Activated CD4-positive, alpha-beta T cell treated with anti-CD3 and anti-CD28 coated beads for 48 hours (primary cell): ENCODE results near the gene LRRC25.

ENCODE experiments used
- DNase-seq: peaks from one replicate; pipeline ENCODE4 v3.0.0-alpha.2; 2020

The LRRC25 gene

DNA sequence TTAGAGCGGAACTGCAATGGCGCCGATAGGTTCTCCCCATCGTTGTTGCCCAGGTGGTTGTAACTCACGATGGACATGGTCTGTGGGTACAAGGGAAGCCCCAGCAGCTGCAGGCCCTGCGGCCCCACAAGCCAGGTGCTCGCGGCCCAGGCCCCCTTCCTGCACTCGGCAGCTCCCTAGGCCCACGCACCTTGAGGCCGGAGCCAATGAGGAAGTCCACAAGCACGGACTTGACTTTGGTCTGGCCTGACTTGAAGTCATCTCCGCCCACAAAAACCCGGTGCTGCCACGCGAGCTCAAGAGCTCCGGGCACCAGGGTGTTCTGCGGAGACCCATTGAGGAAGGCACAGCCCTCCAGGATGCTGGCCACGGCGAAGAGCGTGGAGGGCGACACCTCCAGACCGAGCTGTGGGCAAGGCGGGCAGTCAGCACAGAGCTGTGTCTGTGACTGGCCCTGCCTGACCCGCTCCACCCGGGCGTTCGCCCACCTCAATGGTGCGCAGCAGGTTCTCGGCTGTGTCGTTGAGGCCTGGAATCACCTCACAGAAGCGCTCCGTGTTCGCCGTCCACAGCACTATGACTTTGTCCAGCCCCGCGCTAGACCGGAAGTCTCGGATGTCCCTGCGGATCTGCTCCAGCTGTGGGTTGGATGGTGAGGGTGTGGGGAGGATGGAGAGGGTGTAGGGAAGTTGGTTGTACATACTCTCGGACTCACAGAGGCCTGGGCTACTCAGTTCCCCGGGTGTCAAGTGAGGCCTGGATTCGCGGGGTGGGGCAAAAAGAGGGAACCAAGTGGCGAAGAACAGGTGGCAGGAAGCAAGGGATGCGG lies 38.6 kb upstream of the LRRC25 start:
- DNase-seq = no peak

DNA sequence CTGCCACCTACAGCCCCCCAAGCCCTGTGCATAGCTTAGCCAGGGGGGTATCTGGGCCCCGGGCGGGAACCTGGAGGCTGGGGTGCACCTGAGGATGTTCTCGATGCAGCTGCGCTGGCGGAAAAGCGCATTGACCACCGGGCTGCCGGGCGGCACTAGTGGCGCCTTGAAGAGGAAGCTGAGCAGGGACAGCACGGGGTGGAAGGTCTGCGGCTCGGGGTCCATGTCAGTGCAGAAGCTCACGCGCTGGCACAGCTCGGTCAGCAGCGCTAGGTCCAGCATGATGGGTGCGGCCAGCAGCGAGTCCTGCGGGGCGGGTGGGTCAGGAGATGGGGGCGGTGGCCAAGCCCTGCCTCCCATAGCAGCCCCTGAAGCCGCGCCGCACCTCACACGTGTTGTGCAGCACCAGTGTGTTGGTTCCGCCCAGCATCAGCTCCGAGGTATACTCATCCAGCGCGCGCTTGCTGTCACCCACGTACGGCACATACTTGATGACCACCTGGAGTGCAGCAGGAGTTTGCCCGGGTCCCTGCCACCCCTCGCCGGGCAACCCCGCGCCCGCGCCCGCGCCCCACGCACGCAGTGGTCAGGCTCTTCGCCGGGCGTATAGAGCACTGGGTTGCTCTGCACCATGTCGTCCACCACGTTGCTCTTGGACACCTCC lies 37.9 kb upstream of the LRRC25 start:
- DNase-seq = no peak

DNA sequence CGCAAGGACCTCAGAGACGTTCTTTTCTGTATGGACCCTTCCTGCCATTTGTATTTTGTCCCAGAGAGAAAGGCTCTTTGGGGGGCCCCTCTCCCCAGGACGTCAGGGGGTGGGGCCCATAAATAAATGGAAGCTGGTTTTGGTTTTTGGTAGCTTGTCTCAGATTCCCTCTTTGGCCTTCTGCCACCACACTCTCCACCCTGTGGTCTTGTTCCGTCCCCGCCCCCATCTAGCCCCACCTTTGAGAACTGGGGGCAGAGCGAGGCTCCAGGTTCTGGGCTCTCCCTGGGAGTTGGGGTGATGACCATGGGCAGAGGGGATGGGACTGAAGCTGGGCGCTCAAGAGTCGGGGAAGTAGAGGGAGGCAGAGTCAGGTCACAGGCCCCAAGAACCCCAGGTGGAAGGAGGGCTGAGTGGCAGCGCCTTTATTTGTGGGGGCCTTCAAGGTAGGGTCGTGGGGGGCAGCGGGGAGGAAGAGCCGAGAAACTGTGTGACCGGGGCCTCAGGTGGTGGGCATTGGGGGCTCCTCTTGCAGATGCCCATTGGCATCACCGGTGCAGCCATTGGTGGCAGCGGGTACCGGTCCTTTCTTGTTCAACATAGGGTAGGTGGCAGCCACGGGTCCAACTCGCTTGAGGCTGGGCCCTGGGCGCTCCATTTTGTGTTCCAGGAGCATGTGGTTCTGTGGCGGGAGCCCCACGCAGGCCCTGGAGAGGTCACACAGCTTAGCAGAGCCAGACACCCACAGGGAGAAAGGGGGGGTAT lies 37.2 kb upstream of the LRRC25 start:
- DNase-seq = no peak

DNA sequence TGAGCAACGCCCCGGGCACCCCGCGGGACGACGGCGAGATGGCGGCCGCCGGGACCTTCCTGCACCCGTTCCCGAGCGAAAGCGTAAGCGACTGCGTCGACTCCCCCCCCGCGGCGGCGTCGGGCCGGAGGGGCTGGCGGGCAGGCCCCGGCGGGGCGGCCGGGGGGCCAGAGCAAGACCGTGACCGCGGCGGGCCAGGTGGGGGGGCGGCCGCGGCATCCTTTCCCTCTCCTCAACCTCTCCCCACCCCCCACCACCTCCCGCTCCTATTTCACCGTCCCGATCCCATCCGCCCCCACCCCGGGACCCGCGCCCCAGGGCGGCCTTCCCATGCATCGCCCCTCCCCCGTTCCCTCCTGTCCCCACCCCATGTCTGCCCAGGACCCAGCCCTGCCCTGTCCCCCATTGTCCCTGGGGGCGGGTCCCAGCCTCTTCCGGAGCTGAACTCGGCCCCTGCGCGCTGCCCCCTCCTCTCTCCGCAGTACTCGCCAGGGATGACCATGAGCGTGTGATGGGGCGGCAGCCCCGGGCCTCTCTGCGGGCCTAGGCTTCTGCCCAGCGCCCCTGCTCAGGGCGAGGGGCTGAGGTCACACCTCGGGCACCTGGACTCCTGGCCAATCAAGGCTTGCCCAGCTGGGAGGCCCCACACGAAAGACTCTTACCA lies 36.4 kb upstream of the LRRC25 start:
- no peak for DNase-seq

DNA sequence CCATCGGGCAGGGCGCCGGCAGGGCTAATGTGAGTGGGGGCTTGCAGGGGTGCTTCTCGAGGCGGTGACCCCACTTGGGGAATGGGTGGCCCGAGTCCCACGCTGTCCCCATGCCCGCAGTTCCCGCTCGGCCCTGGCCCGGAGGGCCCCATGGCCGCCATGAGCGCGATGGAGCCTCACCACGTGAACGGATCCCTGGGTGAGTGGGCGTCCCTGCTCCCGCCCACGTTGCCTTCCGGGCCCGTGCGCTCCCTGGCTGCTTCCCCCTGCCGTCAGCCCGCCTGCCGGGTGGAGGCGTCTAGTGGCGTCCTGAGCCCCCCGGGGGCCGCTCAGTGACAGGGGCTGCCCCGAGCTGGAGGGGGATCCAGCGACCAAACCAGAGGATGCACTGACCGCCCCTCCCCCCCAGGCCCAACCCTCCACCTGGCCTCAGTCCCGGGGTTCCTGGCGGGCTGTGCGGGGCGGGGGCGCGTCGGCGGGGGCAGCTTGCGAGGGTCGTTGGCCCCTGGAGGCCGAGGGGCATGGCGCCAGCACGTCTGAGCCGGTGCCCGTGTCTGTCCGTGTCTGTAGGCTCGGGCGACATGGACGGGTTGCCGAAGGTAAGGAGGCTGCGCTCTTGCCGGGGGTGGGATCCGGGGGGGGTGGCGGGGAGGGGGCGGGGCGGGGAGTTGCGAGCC lies 35.7 kb upstream of the LRRC25 start:
- no peak for DNase-seq

DNA sequence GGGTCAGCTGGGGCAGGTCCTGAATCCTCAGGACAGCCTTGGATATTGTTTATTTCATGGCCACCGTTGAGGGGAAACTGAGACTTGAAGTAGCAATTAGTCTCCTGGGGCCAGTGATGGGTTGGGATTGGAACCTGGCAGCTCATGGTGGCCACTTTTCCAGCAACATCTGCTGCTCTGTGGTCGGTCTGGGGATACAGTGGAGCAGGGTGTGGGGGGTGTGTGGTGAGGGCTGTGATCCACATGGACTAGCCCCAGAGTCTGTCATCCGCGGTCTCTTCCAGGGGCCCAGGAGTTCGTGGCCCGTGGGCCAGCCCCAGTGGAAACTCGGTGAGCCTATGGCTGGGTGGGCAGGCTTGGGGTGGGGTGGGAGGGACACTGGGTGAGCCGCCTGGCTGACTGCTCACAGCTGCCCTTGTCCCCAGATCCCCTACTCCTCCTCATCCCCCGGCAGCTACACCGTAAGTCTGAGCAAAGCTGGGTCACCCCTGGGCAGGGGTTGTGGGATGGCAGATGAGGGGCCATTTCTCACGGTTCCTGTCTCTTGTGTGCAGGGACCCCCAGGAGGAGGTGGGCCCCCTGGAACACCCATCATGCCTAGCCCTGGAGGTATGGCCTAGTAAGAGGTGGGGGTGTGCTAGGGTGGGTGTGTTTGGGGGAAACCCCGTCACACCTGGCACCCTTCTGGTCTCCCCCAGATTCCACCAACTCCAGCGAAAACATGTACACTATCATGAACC lies 35.0 kb upstream of the LRRC25 start:
- no peak for DNase-seq

DNA sequence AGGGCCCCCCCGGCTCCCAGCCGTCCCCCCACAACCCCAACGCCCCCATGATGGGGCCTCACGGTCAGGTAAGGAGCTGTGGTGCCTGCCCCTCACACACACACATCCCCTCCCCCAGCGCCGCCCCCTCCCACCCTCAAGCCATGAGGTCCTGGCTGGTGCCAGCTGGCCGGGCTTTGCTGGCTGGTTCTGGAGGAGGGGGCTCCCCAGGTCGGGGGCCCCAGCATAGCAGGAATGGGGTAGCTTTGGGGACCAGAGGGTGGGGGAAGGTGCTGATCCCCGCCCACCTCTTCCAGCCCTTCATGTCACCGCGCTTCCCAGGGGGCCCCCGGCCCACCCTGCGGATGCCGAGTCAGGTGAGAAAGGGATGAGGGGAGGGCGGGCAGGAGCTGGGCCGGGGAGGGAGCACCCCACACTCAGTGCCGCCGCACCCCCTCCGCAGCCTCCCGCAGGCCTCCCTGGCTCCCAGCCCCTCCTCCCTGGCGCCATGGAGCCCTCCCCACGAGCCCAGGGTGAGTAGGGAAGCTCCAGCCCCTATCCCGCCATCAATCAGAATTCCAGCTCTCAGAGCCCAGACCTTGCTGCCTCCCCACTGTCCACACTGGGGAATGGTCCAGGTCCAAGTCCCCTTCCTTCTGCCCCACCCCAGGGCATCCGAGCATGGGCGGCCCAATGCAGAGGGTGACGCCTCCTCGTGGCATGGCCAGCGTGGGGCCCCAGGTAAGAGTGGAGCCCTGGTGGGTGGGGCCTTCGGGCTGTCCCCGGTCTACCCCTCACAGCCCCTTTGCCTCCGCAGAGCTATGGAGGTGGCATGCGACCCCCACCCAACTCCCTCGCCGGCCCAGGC lies 34.2 kb upstream of the LRRC25 start:
- DNase-seq = no peak

DNA sequence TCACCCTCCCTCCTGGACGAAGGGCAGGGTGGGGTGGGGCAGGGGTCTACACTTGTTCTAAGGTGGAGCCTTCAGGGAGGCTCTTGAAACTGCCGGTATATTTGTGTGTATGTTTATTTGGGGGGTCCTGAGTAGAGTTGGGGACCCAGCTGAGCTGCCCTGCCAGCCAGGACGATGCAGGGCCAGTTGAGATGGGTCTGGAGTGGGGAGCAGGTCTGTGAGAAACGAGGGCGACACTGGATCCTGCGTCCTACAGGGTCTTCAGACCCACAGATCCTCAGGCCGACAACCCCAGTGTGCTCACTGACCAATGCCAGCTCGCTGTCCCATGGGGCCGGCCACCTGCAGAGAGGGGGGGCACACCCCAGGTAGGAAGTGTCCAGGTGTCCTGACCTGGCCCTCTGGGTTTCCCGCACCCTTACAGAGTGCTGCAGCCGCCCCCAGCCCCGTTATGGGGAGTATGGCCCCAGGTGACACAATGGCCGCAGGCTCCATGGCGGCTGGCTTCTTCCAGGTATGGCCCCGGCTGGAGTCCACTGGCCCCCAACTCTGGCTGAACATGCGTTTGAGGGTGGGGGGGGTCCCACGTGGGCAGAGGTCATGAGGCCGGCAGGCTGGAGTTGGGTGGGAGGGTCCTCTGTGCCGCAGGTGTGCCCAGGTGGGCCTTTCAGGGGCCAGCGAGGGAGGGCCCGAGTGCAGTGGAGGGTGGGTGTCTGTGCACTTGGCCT lies 33.2 kb upstream of the LRRC25 start:
- DNase-seq = no peak

DNA sequence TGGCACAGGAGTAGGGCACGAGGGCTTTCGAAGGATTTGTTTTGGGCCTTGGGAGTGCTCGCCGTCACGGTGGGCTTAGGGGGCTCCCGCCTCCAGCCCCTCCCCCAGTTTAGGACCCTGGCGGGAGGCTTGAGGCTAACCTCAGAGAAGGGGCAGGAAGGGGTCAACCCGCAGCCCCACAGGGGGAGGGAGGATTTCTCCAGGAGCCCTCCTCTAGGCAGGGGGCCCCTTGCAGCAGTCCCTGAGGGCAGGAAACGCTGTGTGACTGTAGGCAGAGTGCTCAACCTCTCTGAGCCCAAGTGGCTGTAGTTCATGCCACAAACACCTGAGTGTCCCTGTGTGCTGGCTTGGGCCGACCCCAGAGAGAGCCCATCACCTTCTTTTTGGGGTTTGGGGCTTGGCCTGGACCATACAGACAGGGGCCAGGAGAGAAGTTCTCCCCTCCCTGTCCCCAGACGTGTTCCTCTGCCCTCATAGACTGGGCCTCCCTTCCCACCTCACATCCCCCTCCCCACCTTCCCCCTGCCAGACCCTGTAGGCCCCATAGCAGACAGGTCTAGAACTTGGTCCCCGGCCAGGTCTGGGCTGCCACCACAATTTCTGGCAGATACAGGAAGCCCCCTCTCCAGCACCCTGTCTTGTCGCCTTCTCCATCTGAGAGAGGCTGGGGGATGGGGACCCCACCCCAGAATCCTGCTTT lies 32.4 kb upstream of the LRRC25 start:
- no peak for DNase-seq

DNA sequence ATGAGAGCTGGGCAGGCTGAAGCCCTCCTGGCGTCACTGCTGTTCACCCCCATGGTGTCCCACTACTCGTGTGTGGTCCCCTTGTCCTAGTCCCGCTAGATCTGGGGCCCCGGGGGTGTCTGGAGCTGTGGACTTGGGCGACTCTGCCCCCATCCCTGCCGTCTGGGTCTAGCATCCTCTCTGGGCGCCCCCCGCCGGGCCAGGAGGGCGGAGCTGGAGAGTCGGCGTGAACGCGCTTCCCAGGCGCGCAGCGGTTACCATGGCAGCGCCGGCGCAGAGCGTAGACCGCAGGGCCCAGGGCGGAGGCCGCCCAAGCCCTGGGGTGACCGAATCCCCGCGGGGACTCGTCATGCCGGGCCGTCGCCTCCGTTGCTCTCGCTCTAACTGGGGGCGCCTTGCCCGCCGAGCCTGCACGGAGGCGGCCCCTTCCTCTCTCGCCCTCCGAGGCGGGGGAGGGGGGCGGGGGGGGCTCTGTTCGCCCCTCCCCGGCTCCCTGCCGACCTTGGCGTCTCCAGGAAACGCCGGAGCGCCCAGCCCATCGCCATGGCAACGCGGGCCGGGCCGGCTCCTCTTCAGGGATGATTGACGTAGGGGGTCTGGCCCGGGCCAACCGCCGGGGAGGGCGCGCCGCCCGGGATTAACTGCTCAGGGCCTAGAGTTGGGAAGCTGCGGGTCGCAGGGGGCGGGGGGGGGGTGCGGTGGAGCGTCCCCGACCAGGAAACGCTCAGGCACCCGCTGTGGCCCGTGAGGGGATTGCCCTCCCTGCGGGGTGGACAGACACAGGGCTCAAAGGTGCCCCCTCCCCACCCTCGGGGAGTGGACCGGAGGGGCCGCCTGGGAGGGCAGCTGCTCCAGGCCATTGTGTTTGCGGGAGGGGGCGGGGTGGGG lies 31.6 kb upstream of the LRRC25 start:
- DNase-seq = peak; percentile 81

DNA sequence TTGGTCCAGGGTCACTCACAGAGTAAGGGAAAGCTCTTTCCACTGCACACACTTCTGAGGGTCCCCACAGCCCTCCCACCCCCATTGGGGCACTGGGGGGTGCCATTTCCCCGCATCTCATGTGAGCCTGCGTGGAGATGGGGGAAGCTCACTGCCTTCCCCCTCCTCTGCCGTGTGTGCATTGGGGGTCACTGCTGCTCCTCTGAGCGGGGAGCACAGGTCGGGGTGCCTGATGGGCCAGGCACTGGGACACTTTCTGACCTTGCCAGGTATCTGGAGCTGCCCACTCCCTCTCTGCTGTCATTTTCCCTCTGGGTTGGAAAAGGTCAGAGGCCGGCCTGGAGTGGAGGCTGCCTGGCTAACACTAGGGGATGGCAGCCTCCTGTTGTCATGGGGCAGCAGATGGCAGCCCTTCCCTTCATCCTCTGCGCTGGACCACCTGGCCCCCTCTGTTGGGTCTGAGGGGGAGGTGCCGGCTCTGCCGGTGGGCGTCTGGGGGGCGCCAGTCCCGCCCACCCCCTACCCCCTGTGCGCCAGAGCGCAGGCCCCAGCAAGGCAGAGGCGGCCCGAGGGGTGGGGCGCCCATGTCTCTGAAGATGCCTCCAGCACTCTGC lies 30.9 kb upstream of the LRRC25 start:
- no peak for DNase-seq

DNA sequence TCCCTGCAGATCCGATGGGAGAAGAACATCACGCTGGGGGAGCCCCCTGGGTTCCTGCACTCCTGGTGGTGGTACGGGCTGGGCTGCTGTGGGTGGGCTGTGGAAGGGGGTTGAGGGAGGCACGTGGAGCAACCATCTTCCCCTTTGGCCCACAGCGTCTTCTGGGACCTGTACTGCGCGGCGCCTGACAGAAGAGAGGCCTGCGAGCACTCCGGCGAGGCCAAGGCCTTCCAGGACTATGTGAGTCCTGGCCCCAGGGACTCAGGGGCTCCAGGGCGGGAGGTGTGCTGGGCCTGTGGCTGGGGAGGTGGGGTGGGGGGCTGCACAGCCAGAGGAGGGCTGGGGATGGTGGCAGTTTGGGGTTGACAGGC lies 30.3 kb upstream of the LRRC25 start:
- no peak for DNase-seq

DNA sequence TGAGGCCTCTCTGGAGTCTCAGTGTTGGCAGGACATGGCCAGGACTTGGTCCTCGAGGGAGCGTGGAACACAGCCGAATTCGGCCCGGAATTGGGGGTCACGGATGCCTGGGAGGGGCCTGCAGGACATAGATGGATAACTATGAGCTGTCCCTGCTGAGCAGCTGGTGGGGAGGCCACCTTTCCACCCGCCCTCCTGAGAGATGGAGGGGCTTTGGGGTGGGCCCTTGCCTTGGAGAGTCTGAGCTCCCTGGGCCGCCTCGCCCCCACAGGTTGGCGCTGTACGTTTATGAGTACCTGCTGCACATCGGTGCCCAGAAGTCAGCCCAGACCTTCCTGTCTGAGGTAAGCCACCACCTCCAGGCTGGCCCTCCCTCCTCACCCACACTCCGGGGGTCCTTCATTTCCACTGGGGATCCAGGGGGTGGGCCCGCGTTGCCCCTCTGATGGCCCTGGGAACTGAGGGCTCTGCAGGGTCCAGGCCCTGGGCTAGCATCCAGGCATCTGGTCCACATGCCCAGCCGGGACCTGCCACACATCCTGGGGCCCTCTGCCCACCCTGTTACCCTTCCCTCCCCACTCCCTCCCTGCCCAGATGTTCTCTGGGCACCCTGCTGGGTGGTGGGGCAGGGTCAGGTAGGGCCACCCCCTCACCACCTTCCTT lies 29.8 kb upstream of the LRRC25 start:
- DNase-seq = no peak

DNA sequence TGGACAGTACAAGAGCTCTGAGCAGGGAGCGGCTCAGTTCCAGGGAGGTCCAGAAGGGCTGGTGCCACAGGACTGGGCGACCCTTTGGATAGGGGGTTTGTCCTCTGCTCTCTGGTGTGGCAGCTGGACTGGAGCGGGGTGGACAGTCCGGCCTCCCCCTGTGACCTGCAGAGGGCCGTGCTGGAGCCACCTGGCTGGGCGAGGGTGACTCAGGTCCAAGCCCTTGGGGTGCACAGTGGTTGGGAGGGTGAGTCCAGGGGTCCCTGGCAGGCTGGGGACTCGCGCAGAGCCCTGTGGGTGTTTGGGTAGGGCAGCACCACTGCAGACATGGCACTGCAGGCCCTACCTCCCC lies 29.0 kb upstream of the LRRC25 start:
- no peak for DNase-seq

DNA sequence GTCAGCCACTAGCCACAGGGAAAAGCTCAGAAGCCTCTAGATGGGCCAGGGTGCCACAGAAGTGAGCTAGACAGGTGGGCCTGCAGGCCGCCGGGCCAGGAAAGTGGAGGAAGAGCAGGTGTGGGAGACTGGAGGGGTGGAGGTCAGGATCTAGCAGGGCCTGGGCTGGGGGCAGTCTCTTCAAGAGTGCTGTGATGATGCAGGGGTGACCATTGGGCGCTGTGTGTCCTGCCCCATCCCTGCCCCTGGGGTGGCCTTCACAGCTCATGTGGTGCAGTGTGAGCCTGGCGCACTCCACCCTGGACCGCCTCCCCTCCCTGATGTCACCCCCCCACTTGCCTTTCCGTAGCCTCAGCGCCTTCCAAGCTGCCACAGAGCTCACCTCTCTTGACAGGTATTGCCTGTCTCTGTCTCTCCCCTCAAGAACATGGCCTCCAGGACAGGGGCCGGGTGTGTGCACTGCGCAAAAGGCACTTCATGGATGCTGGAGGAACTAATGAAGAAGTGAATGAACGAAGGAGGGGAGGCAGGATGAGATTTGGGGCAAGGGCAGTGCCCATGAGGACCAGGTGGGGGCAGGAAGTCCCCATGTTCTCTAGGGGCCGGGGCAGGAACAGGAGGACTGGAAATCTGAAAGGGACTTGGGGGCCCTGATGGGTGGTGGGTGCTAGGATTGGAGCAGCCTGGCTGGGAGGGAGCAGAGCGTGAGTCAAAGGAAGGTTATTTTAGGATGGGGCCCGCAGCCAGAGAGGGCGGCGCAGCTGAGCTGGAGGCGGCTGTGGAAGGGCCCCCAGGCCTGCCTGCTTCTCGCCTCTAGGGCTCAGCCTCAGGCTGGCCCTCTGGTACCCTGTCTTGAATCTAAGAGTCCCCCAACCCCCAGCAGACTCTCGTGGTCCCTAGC lies 28.3 kb upstream of the LRRC25 start:
- DNase-seq = no peak

DNA sequence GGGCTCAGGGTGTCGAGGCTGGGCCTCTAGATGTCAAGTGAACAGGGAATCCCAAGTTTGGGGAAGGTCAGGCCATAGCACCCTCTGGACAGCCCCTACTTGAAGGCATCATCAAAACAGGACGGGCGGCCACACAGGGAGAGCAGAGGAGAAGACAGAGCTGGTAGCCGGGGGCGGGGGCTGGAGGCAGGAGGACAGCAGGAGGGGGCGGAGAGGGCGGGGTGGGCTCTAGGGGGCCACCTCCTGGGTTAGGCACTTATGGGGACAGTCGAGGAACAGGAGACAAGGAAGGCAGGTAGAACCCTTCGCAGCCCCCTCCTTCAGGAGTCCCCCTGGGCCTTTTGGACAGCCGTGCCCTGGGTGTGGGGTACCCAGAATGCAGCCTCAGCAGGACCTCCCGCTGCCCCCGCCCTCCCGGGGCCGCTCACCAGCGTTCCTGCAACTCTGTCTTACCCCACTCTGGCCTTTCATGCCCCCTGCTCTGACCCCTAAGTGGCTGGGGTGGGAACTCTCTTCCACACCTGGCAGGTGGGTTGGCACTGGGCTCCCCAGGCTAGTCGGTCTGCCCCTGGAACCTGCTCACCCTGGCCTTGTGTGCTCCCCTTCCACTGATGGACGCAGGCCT lies 27.6 kb upstream of the LRRC25 start:
- DNase-seq = no peak
